H9 (cell line): ENCODE results near the gene SLC35B2. TPM values are rescaled to one million over a fixed set of nuclear protein-coding genes. Genes with fewer than 3 reads are reported as not detected.

Experiments
- DNase-seq: peaks from one replicate; pipeline ENCODE4 v3.0.0-alpha.2; 2017
- H2AFZ ChIP-seq: one replicate; pipeline ENCODE4 v1.6.1; 2013; ENCODE audit warnings: mild to moderate bottlenecking, low read length, control low read depth, moderate library complexity
- H2AK5ac ChIP-seq: 2 replicates; pipeline ENCODE4 v1.6.1; 2013; ENCODE audit warnings: low read length, control low read depth, mixed read lengths; ENCODE audit not compliant: insufficient read length
- H2BK120ac ChIP-seq: one replicate; pipeline ENCODE4 v1.6.1; 2013; ENCODE audit warnings: low read depth, mild to moderate bottlenecking, low read length, control low read depth, inconsistent platforms; ENCODE audit not compliant: poor library complexity, severe bottlenecking
- H2BK12ac ChIP-seq: 2 replicates; pipeline ENCODE4 v1.6.1; 2013; ENCODE audit warnings: low read length, control low read depth, mixed read lengths, low read depth; ENCODE audit not compliant: insufficient read length
- H2BK15ac ChIP-seq: 2 replicates; pipeline ENCODE4 v1.6.1; 2013; ENCODE audit warnings: low read depth, low read length, control low read depth
- H2BK20ac ChIP-seq: one replicate; pipeline ENCODE4 v1.6.1; 2013; ENCODE audit warnings: low read depth, mild to moderate bottlenecking, low read length, control low read depth, inconsistent platforms; ENCODE audit not compliant: poor library complexity, severe bottlenecking
- H2BK5ac ChIP-seq: 2 replicates; pipeline ENCODE4 v1.6.1; 2013; ENCODE audit warnings: low read length, control low read depth, mixed read lengths; ENCODE audit not compliant: insufficient read length
- H3K14ac ChIP-seq: 2 replicates; pipeline ENCODE4 v1.6.1; 2013; ENCODE audit warnings: low read length, control low read depth; ENCODE audit not compliant: insufficient read depth
- H3K18ac ChIP-seq: 2 replicates; pipeline ENCODE4 v1.6.1; 2013; ENCODE audit warnings: low read depth, mild to moderate bottlenecking, mixed read lengths, low read length, control low read depth; ENCODE audit not compliant: insufficient read length
- H3K23ac ChIP-seq: 2 replicates; pipeline ENCODE4 v1.6.1; 2013; ENCODE audit warnings: low read length, control low read depth, mixed read lengths, low read depth; ENCODE audit not compliant: insufficient read length
- H3K23me2 ChIP-seq: 2 replicates; pipeline ENCODE4 v1.6.1; 2013; ENCODE audit warnings: low read depth, mild to moderate bottlenecking, mixed read lengths, low read length, control low read depth; ENCODE audit not compliant: insufficient read length, poor library complexity, severe bottlenecking
- H3K27ac ChIP-seq: 2 replicates; pipeline ENCODE4 v1.5.1; 2013; ENCODE audit warnings: low read length, control low read depth, mixed read lengths, low read depth; ENCODE audit not compliant: insufficient read length
- H3K27me3 ChIP-seq: 2 replicates; pipeline ENCODE4 v1.6.1; 2013; ENCODE audit warnings: low read length, control low read depth, inconsistent platforms; ENCODE audit not compliant: insufficient read depth
- H3K4ac ChIP-seq: 2 replicates; pipeline ENCODE4 v1.6.1; 2013; ENCODE audit warnings: low read depth, mild to moderate bottlenecking, control low read depth, inconsistent platforms, low read length, moderate library complexity
- H3K4me1 ChIP-seq: 2 replicates; pipeline ENCODE4 v1.6.1; 2013; ENCODE audit warnings: low read length, control low read depth, inconsistent platforms; ENCODE audit not compliant: insufficient read depth
- H3K4me2 ChIP-seq: 2 replicates; pipeline ENCODE4 v1.6.1; 2013; ENCODE audit warnings: low read length, control low read depth, mixed read lengths; ENCODE audit not compliant: insufficient read length, insufficient read depth
- H3K56ac ChIP-seq: 2 replicates; pipeline ENCODE4 v1.6.1; 2013; ENCODE audit warnings: low read depth, mild to moderate bottlenecking, mixed read lengths, low read length, control low read depth; ENCODE audit not compliant: insufficient read length
- H3K79me1 ChIP-seq: 2 replicates; pipeline ENCODE4 v1.6.1; 2013; ENCODE audit warnings: low read depth, mild to moderate bottlenecking, moderate library complexity, low read length, control low read depth, inconsistent platforms; ENCODE audit not compliant: insufficient read depth, poor library complexity, severe bottlenecking
- H3K79me2 ChIP-seq: 2 replicates; pipeline ENCODE4 v1.6.1; 2013; ENCODE audit warnings: low read length, control low read depth, inconsistent platforms; ENCODE audit not compliant: insufficient read depth
- H3K9ac ChIP-seq: 2 replicates; pipeline ENCODE4 v1.6.1; 2013; ENCODE audit warnings: low read length, control low read depth, mixed read lengths; ENCODE audit not compliant: insufficient read length; ENCODE audit errors: extremely low read depth
- H3K9me3 ChIP-seq: one replicate; pipeline ENCODE4 v1.6.1; 2013; ENCODE audit warnings: low read depth, low read length, inconsistent platforms; ENCODE audit not compliant: control insufficient read depth
- H3T11ph ChIP-seq: one replicate; pipeline ENCODE4 v1.6.1; 2013; ENCODE audit warnings: mild to moderate bottlenecking, low read length, control low read depth, inconsistent platforms
- H4K20me1 ChIP-seq: one replicate; pipeline ENCODE4 v1.6.1; 2013; ENCODE audit not compliant: control insufficient read depth, insufficient read length, insufficient read depth
- H4K5ac ChIP-seq: 2 replicates; pipeline ENCODE4 v1.6.1; 2013; ENCODE audit warnings: low read depth, mild to moderate bottlenecking, mixed read lengths, low read length, control low read depth; ENCODE audit not compliant: insufficient read length
- H4K8ac ChIP-seq: replicated peaks from 2 replicates; pipeline ENCODE4 v1.6.1; 2013; ENCODE audit warnings: low read length, control low read depth, mixed read lengths, low read depth; ENCODE audit not compliant: insufficient read length
- H4K91ac ChIP-seq: 2 replicates; pipeline ENCODE4 v1.6.1; 2013; ENCODE audit warnings: low read depth, mild to moderate bottlenecking, moderate library complexity, mixed read lengths, low read length, control low read depth; ENCODE audit not compliant: insufficient read length
- H3K27ac Mint-ChIP-seq, 3 experiments: 2 replicates in 2 of 3; 3 replicates in 1 of 3; pipeline ENCODE4 v1.8.0; 2020 to 2021; ENCODE audit warnings: mixed read lengths in 3 of 3, mild to moderate bottlenecking in 1 of 3, moderate library complexity in 1 of 3
- H3K27me3 Mint-ChIP-seq: 2 replicates; pipeline ENCODE4 v1.8.0; 2021; ENCODE audit warnings: low read depth, mild to moderate bottlenecking, moderate library complexity, mixed read lengths
- H3K36me3 Mint-ChIP-seq, 3 experiments: 2 replicates in 2 of 3; 3 replicates in 1 of 3; pipeline ENCODE4 v1.8.0; 2020 to 2021; ENCODE audit warnings: low read depth in 3 of 3, mixed read lengths in 3 of 3; ENCODE audit not compliant: insufficient read depth in 1 of 3
- H3K4me1 Mint-ChIP-seq, 2 experiments: 2 replicates each; pipeline ENCODE4 v1.8.0; 2020; ENCODE audit warnings: mixed read lengths in 2 of 2
- H3K4me3 Mint-ChIP-seq, 2 experiments: 2 replicates in 1 of 2; 3 replicates in 1 of 2; pipeline ENCODE4 v1.8.0; 2020 to 2021; ENCODE audit warnings: mild to moderate bottlenecking in 2 of 2, mixed read lengths in 2 of 2, moderate library complexity in 1 of 2
- H3K9me3 Mint-ChIP-seq, 2 experiments: 2 replicates in 1 of 2; 3 replicates in 1 of 2; pipeline ENCODE4 v1.8.0; 2020; ENCODE audit warnings: mild to moderate bottlenecking in 2 of 2, mixed read lengths in 2 of 2, moderate library complexity in 1 of 2
- CTCF ChIP-seq: fragments of 200-600 bp; sonication (generic); conservative IDR thresholded peaks from 3 replicates; pipeline ENCODE4 v1.8.0; 2021; ENCODE audit warnings: antibody characterized with exemption, mild to moderate bottlenecking
- WGBS: extraction: QIAGEN DNeasy Blood & Tissue Kit; methylation state at CpG from one replicate; pipeline ENCODE4 v1.1.7; 2013; ENCODE audit warnings: missing lambda C conversion rate, low lambda C conversion rate, mixed read lengths; ENCODE audit not compliant: insufficient read length; ENCODE audit errors: extremely low coverage; 5-methylcytosine and 5-hydroxymethylcytosine counted together
- total RNA-seq: library from RNA; stranded (reverse); gene quantifications from 2 replicates; pipeline ENCODE4 v1.2.1, GENCODE V29; 2021

The SLC35B2 gene
- total RNA-seq, 1 experiment from 2014 or later = 34.5 TPM

- Histone ChIP-seq H2AFZ (no peak overlapping the region), H3K4me1 (no peaks in the 10 kb centered on the region), H3K4ac (no peak overlapping the region), H2BK12ac (no peak overlapping the region), H3K14ac (no peak overlapping the region), H4K91ac (no peak overlapping the region), H3K9me3 (no peaks in the 10 kb centered on the region), H3K56ac (no peak overlapping the region), H3K9ac (no peak overlapping the region), H3K79me1 (no peaks in the 10 kb centered on the region), H4K20me1 (no peaks in the 10 kb centered on the region), H4K5ac (no peak overlapping the region), H3T11ph (no peak overlapping the region), H3K27ac (no peak overlapping the region), H3K4me2 (no peak overlapping the region), H2BK15ac (no peak overlapping the region), H2BK20ac (no peak overlapping the region), H4K8ac (no peak overlapping the region), H2BK120ac (no peak overlapping the region), H3K27me3 (peaks cover 2% of the 10 kb centered on the region; the same call in 1 of the 2 replicates), H2BK5ac (no peak overlapping the region), H3K18ac (peak overlapping the region; percentile 35), H2AK5ac (no peak overlapping the region), H3K79me2 (no peaks in the 10 kb centered on the region), H3K23ac (no peak overlapping the region), H3K23me2 (no peaks in the 10 kb centered on the region)
- Mint-ChIP-seq H3K36me3 (peaks cover 39 to 88% (median 85%) of the 10 kb centered on the region in 3 experiments), H3K27me3 (no peaks in the 10 kb centered on the region), H3K27ac (peak overlapping the region; percentile 70 to 92 (median 90); a peak in 5 of 7 replicates), H3K4me3 (peak overlapping the region in 1 of 2 experiments; percentile 18; a peak in 1 of 5 replicates), H3K9me3 (no peaks in the 10 kb centered on the region), H3K4me1 (no peaks in the 10 kb centered on the region)
- DNase-seq = no peak
- no CpG with 5 or more reads among the region's 5 CpGs for WGBS
- TF ChIP-seq CTCF = no peak
These were observed 47.9 kb upstream of the SLC35B2 start for GRCh38 chr6:44305200-44305725.
